Erythroblast (primary cell): ENCODE results near the gene BMPER.

ENCODE experiments used
- GATA1 ChIP-seq: IDR thresholded peaks from 2 replicates; pipeline ENCODE4 v1.6.1; 2011; ENCODE audit warnings: low read depth, mild to moderate bottlenecking, control low read depth, low read length, moderate library complexity
- POLR2A ChIP-seq: IDR thresholded peaks from 2 replicates; pipeline ENCODE4 v1.6.1; 2011; ENCODE audit warnings: mild to moderate bottlenecking, low read length

DNA sequence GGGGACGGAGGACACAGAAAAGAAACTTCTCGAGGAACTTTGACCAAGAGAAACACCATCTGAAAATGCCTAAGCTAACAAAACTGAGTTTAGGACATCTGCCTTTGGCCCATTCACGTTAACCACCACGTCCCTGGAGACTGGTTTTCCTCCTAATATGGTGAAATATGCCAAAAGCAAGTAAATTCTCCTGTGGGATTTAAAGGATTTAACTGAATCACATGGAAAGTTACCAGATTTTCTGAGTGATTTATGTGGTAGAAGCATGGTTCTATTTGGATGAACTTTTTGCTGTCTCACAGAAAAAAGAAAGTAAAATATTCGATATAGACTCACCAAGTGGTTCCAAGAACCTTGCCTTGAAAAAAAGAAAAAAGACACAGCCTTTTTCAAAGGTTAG, 30.4 kb upstream of the BMPER start:
- TF ChIP-seq POLR2A (no peak), GATA1 (no peak)
